ENCODE data around the gene WNT10A.

Gene WNT10A

GRCh38 chr2:218895759-218896500 lies 15.3 kb downstream of the WNT10A start:
- H3K9me3 ChIP-seq (ENCODE audit: control insufficient read depth in 1 of 2, low read length in 2 of 2), result no peaks in the 10 kb centered on the region
- no peak overlapping the region for H3K27ac ChIP-seq (ENCODE audit: low read length)
- no peaks in the 10 kb centered on the region for H3K36me3 ChIP-seq (ENCODE audit: control insufficient read depth in 1 of 2, insufficient read depth in 2 of 2, low read length in 2 of 2)
- no peak overlapping the region for H3K4me3 ChIP-seq (ENCODE audit: low read depth in 1 of 2, low read length in 2 of 2)
- peaks cover 57% of the 10 kb centered on the region for H3K27me3 ChIP-seq (ENCODE audit: low read depth, low read length)
- H3K4me1 ChIP-seq (ENCODE audit: control insufficient read depth in 1 of 2, insufficient read depth in 2 of 2, low read length in 2 of 2), result peaks cover 0 to 26% of the 10 kb centered on the region in 2 donors

DNA sequence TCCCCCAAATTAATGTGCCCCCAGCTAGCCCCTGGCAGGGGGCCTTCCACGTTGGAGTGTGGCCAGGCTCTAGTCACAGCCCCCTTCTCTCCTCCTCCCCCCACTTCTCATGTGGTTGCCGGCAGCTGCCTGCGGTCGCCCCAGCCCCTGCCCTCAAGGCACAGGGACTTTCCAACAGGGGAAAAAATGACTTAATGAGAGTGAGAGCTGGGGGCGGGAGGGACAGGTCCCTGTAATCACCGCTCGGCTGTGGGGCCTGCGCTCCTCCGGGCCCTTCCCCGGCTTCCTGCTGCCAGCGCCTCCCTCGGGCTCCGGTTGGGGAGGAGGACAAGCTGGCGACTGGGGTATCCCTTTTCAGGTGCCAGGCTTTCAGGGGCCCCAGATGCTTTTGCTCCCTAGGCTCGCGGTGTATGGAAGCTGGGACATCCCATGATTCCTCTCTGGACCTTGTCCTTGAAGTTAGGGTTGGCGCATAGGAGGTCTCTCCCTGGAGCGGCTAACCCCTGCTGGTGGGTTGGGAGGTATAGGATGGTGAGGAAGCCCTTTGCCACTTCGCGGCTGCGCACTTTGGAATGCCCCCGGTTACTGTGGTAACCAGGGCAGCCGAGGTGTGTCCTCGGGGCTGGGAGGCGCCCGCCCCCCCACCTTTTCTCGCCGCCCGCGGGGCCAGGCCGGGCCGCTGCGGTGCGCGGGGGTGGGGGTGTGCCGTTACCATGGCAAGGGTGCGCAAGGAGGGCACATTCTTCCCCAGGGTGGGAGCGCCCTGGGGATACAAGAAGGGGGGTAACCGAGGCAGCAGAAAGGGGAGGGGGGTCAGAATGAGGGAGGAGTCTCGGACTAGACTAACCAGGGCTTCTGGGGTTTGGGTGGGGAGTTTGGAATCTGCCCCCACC lies 16.1 kb downstream of the WNT10A start:
- Histone ChIP-seq H3K27ac (ENCODE audit: low read length) (no peak overlapping the region), H3K9me3 (ENCODE audit: control insufficient read depth in 1 of 2, low read length in 2 of 2) (no peaks in the 10 kb centered on the region), H3K36me3 (ENCODE audit: control insufficient read depth in 1 of 2, insufficient read depth in 2 of 2, low read length in 2 of 2) (no peaks in the 10 kb centered on the region), H3K27me3 (ENCODE audit: low read depth, low read length) (peaks cover 57% of the 10 kb centered on the region), H3K4me3 (ENCODE audit: low read depth in 1 of 2, low read length in 2 of 2) (peak overlapping the region in 1 of 2 donors; percentile 36), H3K4me1 (ENCODE audit: control insufficient read depth in 1 of 2, insufficient read depth in 2 of 2, low read length in 2 of 2) (peaks cover 0 to 26% of the 10 kb centered on the region in 2 donors)

DNA sequence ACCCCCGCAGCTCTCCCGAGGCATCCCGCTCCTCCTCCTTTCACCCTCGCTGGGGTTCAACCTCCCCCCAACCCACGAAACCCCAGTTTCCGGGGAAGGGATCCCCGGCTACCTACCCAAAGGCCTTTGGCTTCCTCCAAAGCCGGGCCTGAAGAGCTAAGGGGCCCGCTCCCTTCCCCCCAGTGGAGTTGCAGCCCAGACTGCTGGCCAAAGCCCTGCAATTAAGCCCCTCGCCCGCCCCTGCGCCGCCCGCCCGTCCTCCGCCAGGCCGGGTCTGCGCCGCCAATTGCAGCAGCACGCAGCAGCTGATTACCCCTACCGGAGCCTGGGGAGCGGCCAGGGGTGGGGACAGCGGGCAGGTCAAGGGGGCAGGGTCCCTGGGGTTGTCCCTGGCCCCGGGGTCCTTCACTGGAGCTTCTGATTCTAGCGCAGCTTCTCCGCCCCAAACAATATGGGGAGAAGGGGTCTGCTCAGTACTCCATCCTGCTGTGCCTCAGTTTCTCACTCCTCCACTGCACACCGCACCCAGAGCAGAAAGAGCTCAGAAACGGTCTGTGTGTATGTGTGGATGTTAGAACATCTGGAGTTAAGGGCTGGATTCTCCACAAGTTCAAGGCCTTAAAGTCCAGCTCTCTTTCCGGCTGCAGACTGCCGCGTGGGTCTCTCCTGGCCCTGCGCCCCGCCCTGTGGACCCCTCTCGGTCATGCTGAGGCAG lies 16.9 kb downstream of the WNT10A start:
- H3K36me3 ChIP-seq (ENCODE audit: control insufficient read depth in 1 of 2, insufficient read depth in 2 of 2, low read length in 2 of 2), result no peaks in the 10 kb centered on the region
- peaks cover 57% of the 10 kb centered on the region for H3K27me3 ChIP-seq (ENCODE audit: low read depth, low read length)
- no peaks in the 10 kb centered on the region for H3K9me3 ChIP-seq (ENCODE audit: control insufficient read depth in 1 of 2, low read length in 2 of 2)
- peak overlapping the region in 1 of 2 donors; percentile 36 for H3K4me3 ChIP-seq (ENCODE audit: low read depth in 1 of 2, low read length in 2 of 2)
- H3K4me1 ChIP-seq (ENCODE audit: control insufficient read depth in 1 of 2, insufficient read depth in 2 of 2, low read length in 2 of 2), result peaks cover 0 to 26% of the 10 kb centered on the region in 2 donors
- no peak overlapping the region for H3K27ac ChIP-seq (ENCODE audit: low read length)

- H3K27ac ChIP-seq (ENCODE audit: low read length), result no peak overlapping the region
- H3K9me3 ChIP-seq (ENCODE audit: control insufficient read depth in 1 of 2, low read length in 2 of 2), result no peaks in the 10 kb centered on the region
- H3K27me3 ChIP-seq (ENCODE audit: low read depth, low read length), result peaks cover 55% of the 10 kb centered on the region
- no peaks in the 10 kb centered on the region for H3K36me3 ChIP-seq (ENCODE audit: control insufficient read depth in 1 of 2, insufficient read depth in 2 of 2, low read length in 2 of 2)
- no peak overlapping the region for H3K4me3 ChIP-seq (ENCODE audit: low read depth in 1 of 2, low read length in 2 of 2)
- H3K4me1 ChIP-seq (ENCODE audit: control insufficient read depth in 1 of 2, insufficient read depth in 2 of 2, low read length in 2 of 2), result peaks cover 0 to 22% of the 10 kb centered on the region in 2 donors
These were observed 17.6 kb downstream of the WNT10A start for GRCh38 chr2:218898109-218898878.

DNA sequence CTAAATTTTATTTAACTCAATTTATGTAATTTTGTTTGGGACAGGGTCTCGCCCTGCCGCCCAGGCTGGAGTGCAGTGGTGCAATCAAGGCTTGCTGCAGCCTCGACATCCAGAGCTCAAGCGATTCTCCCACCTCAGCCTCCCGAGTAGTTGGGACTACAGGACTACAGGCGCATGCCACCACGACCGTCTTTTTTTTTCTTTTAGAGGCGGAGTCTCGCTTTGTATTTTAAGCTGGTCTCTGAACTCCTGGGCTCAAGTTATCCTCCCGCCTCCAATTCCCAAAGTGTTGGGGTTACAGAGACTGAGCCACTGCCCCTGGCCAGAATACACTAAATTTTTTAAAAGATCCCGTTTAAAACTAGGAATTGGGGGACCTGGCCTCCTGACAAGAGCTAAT lies 18.5 kb downstream of the WNT10A start:
- Histone ChIP-seq H3K4me3 (ENCODE audit: low read depth in 1 of 2, low read length in 2 of 2) (no peak overlapping the region), H3K4me1 (ENCODE audit: control insufficient read depth in 1 of 2, insufficient read depth in 2 of 2, low read length in 2 of 2) (peaks cover 0 to 22% of the 10 kb centered on the region in 2 donors), H3K36me3 (ENCODE audit: control insufficient read depth in 1 of 2, insufficient read depth in 2 of 2, low read length in 2 of 2) (no peaks in the 10 kb centered on the region), H3K9me3 (ENCODE audit: control insufficient read depth in 1 of 2, low read length in 2 of 2) (no peaks in the 10 kb centered on the region), H3K27me3 (ENCODE audit: low read depth, low read length) (peaks cover 50% of the 10 kb centered on the region), H3K27ac (ENCODE audit: low read length) (no peak overlapping the region)

GRCh38 chr2:218902427-218902826 lies 21.8 kb downstream of the WNT10A start:
- no peak overlapping the region for H3K27ac ChIP-seq (ENCODE audit: low read length)
- H3K27me3 ChIP-seq (ENCODE audit: low read depth, low read length), result peaks cover 31% of the 10 kb centered on the region
- no peaks in the 10 kb centered on the region for H3K36me3 ChIP-seq (ENCODE audit: control insufficient read depth in 1 of 2, insufficient read depth in 2 of 2, low read length in 2 of 2)
- no peak overlapping the region for H3K4me3 ChIP-seq (ENCODE audit: low read depth in 1 of 2, low read length in 2 of 2)
- H3K9me3 ChIP-seq (ENCODE audit: control insufficient read depth in 1 of 2, low read length in 2 of 2), result no peaks in the 10 kb centered on the region
- H3K4me1 ChIP-seq (ENCODE audit: control insufficient read depth in 1 of 2, insufficient read depth in 2 of 2, low read length in 2 of 2), result peaks cover 0 to 13% of the 10 kb centered on the region in 2 donors

- H3K27me3 ChIP-seq (ENCODE audit: low read depth, low read length), result peaks cover 15% of the 10 kb centered on the region
- peaks cover 0 to 7% of the 10 kb centered on the region in 2 donors for H3K4me1 ChIP-seq (ENCODE audit: control insufficient read depth in 1 of 2, insufficient read depth in 2 of 2, low read length in 2 of 2)
- H3K4me3 ChIP-seq (ENCODE audit: low read depth in 1 of 2, low read length in 2 of 2), result no peak overlapping the region
- no peaks in the 10 kb centered on the region for H3K9me3 ChIP-seq (ENCODE audit: control insufficient read depth in 1 of 2, low read length in 2 of 2)
- H3K36me3 ChIP-seq (ENCODE audit: control insufficient read depth in 1 of 2, insufficient read depth in 2 of 2, low read length in 2 of 2), result no peaks in the 10 kb centered on the region
- H3K27ac ChIP-seq (ENCODE audit: low read length), result no peak overlapping the region
These were observed 23.5 kb downstream of the WNT10A start for GRCh38 chr2:218904176-218904575.

DNA sequence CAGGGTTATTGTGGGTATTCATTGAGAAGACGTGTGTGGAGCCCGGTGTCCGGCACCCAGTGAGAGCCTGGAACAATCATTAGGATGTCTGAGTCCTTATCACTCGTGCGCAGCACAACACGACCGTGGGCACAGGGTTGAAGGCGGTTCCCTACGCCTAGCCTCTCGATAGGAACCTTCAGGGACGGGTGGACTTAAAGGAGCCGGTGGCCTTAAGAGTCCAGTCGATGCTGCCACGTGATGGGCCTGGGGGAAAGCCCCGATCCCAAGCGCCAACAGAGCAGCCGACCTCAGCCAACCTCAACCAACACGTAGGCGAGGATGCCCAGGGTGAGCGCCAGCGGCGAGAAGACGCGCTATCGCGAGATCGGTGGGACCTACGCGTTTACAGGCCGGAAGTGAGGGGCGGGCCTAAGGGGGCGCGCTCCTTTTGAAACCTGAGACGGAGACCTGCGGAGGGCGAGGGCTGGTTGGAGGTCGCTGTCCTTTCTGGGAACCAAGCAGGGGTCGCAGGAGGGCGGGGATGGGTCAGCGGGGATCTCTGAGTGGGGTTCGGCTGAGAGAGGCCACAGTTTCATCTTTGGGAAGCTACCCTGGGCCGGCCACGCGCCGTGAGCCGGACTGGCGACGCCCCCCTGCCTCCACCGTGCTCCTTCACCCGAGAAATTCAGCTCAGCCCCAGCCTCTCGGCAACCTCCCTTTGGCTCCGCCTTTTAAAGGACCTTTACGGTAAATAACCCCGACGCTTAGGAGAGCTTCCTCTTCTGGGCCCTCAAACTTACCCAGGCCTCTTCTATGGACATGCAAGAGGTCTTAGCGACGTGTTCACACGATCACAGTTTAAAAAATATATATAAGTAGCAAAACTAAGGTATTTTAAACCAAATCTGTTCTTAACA lies 28.3 kb downstream of the WNT10A start:
- Histone ChIP-seq H3K4me3 (ENCODE audit: low read depth in 1 of 2, low read length in 2 of 2) (peak overlapping the region; percentile 74 to 78), H3K36me3 (ENCODE audit: control insufficient read depth in 1 of 2, insufficient read depth in 2 of 2, low read length in 2 of 2) (no peaks in the 10 kb centered on the region), H3K4me1 (ENCODE audit: control insufficient read depth in 1 of 2, insufficient read depth in 2 of 2, low read length in 2 of 2) (peaks cover 0 to 11% of the 10 kb centered on the region in 2 donors), H3K27me3 (ENCODE audit: low read depth, low read length) (peaks cover 9% of the 10 kb centered on the region), H3K9me3 (ENCODE audit: control insufficient read depth in 1 of 2, low read length in 2 of 2) (no peaks in the 10 kb centered on the region), H3K27ac (ENCODE audit: low read length) (no peak overlapping the region)

DNA sequence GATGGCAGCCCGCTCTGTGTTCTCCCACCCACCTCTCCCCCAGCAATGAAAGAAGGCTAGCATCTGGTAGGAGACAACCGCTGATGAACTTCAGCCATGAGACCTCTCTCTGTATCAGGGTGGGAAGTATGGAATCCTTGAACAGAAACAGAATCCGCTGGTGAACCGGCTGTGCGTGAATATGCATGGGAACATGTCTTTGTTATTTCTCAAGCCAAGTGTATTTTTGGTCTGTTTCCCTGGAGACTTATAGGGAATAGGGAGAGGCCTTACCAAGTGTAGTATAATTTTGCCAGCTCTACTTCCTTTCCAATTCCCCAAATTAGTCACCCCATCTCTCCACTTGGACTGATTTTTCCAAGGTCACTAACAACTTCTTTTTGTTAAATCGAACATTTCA lies 30.1 kb downstream of the WNT10A start:
- H3K27me3 ChIP-seq (ENCODE audit: low read depth, low read length), result no peaks in the 10 kb centered on the region
- H3K36me3 ChIP-seq (ENCODE audit: control insufficient read depth in 1 of 2, insufficient read depth in 2 of 2, low read length in 2 of 2), result no peaks in the 10 kb centered on the region
- no peak overlapping the region for H3K4me3 ChIP-seq (ENCODE audit: low read depth in 1 of 2, low read length in 2 of 2)
- no peak overlapping the region for H3K27ac ChIP-seq (ENCODE audit: low read length)
- no peaks in the 10 kb centered on the region for H3K9me3 ChIP-seq (ENCODE audit: control insufficient read depth in 1 of 2, low read length in 2 of 2)
- H3K4me1 ChIP-seq (ENCODE audit: control insufficient read depth in 1 of 2, insufficient read depth in 2 of 2, low read length in 2 of 2), result peaks cover 0 to 11% of the 10 kb centered on the region in 2 donors

GRCh38 chr2:218920504-218920903 lies 39.9 kb downstream of the WNT10A start:
- no peak overlapping the region for H3K27ac ChIP-seq (ENCODE audit: low read length)
- no peaks in the 10 kb centered on the region for H3K27me3 ChIP-seq (ENCODE audit: low read depth, low read length)
- no peak overlapping the region for H3K4me3 ChIP-seq (ENCODE audit: low read depth in 1 of 2, low read length in 2 of 2)
- no peaks in the 10 kb centered on the region for H3K4me1 ChIP-seq (ENCODE audit: control insufficient read depth in 1 of 2, insufficient read depth in 2 of 2, low read length in 2 of 2)
- H3K36me3 ChIP-seq (ENCODE audit: control insufficient read depth in 1 of 2, insufficient read depth in 2 of 2, low read length in 2 of 2), result no peaks in the 10 kb centered on the region
- no peaks in the 10 kb centered on the region for H3K9me3 ChIP-seq (ENCODE audit: control insufficient read depth in 1 of 2, low read length in 2 of 2)

Data from muscle layer of duodenum (tissue), 2 donors.